ENCODE measurements around the gene CCSER1. TPM values are rescaled to one million over a fixed set of nuclear protein-coding genes. Genes with fewer than 3 reads are reported as not detected.

CCSER1 gene
- total RNA-seq, 4 donors from 2014 or later, result 13.3 to 54.6 (median 34.0) TPM

GRCh38 chr4:90112715-90113114, 14.5 kb upstream of the CCSER1 start:
- no peaks in the 10 kb centered on the region for H3K4me1 ChIP-seq
- H3K4me3 ChIP-seq, result no peak overlapping the region
- whole genome bisulfite sequencing, 2 donors (ENCODE audit: low coverage in 1 of 2), result 72 to 100% methylated on average over 2 of the region's 2 CpGs
- DNase-seq, result no peak
- TF ChIP-seq EP300 (IDR thresholded peaks at IDR 0.05; ENCODE audit: low read depth) (no peak), POLR2AphosphoS5 (IDR thresholded peaks at IDR 0.05) (no peak), POLR2A (IDR thresholded peaks at IDR 0.05) (no peak), CTCF (IDR thresholded peaks at IDR 0.05) (no peak)
- no peaks in the 10 kb centered on the region for H3K27me3 ChIP-seq
- H3K9me3 ChIP-seq, result no peaks in the 10 kb centered on the region
- in situ Hi-C loops (cut with MboI; ENCODE audit: low pct_ligation_motif_present in 1 of 4, low pct_unique_long_range_greater_than_20kb in 1 of 4, low sequenced_read_pairs in 3 of 4) (no loop called here), intact Hi-C loops (cut with DNase I; ENCODE audit: low total_unique reads) (no loop called here)
- H3K27ac ChIP-seq, result no peak overlapping the region
- H3K36me3 ChIP-seq, result no peaks in the 10 kb centered on the region

- WGBS, 2 donors (ENCODE audit: low coverage in 1 of 2), result 73 to 74% methylated on average over 2 of the region's 2 CpGs
- Histone ChIP-seq H3K27ac (no peak overlapping the region), H3K4me1 (no peaks in the 10 kb centered on the region), H3K9me3 (no peaks in the 10 kb centered on the region), H3K36me3 (no peaks in the 10 kb centered on the region), H3K27me3 (no peaks in the 10 kb centered on the region), H3K4me3 (no peak overlapping the region)
- intact Hi-C loops (cut with DNase I; ENCODE audit: low total_unique reads), result no loop called here
- DNase-seq, result no peak
- in situ Hi-C loops (cut with MboI; ENCODE audit: low pct_ligation_motif_present in 1 of 4, low pct_unique_long_range_greater_than_20kb in 1 of 4, low sequenced_read_pairs in 3 of 4), result no loop called here
- TF ChIP-seq POLR2AphosphoS5 (IDR thresholded peaks at IDR 0.05) (no peak), POLR2A (IDR thresholded peaks at IDR 0.05) (no peak), CTCF (IDR thresholded peaks at IDR 0.05) (no peak), EP300 (IDR thresholded peaks at IDR 0.05; ENCODE audit: low read depth) (no peak)
Measured at GRCh38 chr4:90113881-90114457, 13.2 kb upstream of the CCSER1 start.

DNA sequence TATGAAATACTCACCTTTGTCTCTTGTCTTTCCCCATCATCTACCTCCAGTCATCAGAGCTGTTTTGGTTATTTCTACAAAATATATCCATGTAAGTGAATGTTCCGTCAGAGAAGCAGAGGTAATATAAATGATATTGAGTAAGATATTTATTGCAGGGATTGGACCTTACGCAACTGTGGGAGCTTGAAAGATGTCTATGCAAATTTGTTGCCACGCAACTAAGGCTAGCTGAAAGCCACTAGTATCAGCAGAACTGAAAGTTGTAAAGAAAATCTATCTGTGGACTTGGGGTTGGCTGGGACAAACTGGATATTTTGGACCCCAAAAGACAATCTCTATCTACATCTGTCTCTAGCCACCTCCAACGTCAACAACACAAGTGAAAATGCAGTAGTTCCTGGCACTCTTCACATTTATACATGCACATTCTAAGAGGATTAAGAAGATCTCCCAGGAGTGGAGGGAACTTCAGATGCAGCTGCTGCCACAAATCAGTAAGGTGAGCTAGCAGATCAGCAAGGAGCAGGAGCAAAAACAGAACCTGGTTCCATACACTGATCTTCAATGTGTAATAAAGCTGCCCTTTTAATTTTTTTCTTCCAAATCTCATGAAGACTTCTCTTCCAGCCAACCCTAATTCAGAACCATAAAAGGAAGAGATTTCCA, 8.5 kb upstream of the CCSER1 start:
- Histone ChIP-seq H3K4me3 (no peak overlapping the region), H3K9me3 (no peaks in the 10 kb centered on the region), H3K27ac (no peak overlapping the region), H3K36me3 (no peaks in the 10 kb centered on the region), H3K4me1 (no peaks in the 10 kb centered on the region), H3K27me3 (no peaks in the 10 kb centered on the region)
- DNase-seq, result no peak
- in situ Hi-C loops (cut with MboI; ENCODE audit: low pct_ligation_motif_present in 1 of 4, low pct_unique_long_range_greater_than_20kb in 1 of 4, low sequenced_read_pairs in 3 of 4) (no loop called here), intact Hi-C loops (cut with DNase I; ENCODE audit: low total_unique reads) (no loop called here)
- TF ChIP-seq CTCF (IDR thresholded peaks at IDR 0.05) (no peak), POLR2A (IDR thresholded peaks at IDR 0.05) (no peak), EP300 (IDR thresholded peaks at IDR 0.05; ENCODE audit: low read depth) (no peak), POLR2AphosphoS5 (IDR thresholded peaks at IDR 0.05) (no peak)
- 55 to 62% methylated on average over 3 to 4 of the region's 4 CpGs for WGBS, 2 donors (ENCODE audit: low coverage in 1 of 2)

DNA sequence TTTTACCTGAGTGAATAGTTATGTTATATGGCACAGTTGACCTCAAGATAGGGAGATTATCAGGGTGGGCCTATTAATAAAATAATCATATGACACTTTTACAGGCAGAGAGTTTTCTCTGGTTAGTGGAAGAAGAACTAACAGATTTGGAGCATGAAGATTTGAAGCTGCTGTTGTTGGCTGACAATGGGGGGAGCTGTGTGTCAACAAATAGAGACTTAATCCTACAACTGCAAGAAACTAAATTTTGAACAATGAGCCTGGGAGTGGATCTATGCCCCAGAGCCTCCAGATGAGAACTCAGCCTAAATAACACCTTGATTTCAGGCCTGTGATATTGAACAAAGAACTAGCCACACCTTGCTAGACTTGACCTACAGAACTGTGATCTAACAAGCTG, 7.2 kb upstream of the CCSER1 start:
- TF ChIP-seq CTCF (IDR thresholded peaks at IDR 0.05) (no peak), POLR2A (IDR thresholded peaks at IDR 0.05) (no peak), EP300 (IDR thresholded peaks at IDR 0.05; ENCODE audit: low read depth) (no peak), POLR2AphosphoS5 (IDR thresholded peaks at IDR 0.05) (no peak)
- Histone ChIP-seq H3K27ac (no peak overlapping the region), H3K27me3 (no peaks in the 10 kb centered on the region), H3K9me3 (no peaks in the 10 kb centered on the region), H3K4me1 (no peaks in the 10 kb centered on the region), H3K4me3 (no peak overlapping the region), H3K36me3 (no peaks in the 10 kb centered on the region)
- no peak for DNase-seq
- in situ Hi-C loops (cut with MboI; ENCODE audit: low pct_ligation_motif_present in 1 of 4, low pct_unique_long_range_greater_than_20kb in 1 of 4, low sequenced_read_pairs in 3 of 4) (no loop called here), intact Hi-C loops (cut with DNase I; ENCODE audit: low total_unique reads) (no loop called here)
